ENCODE data around the gene SLC44A4. TPM values are rescaled to one million over a fixed set of nuclear protein-coding genes. Genes with fewer than 3 reads are reported as not detected.

Gene SLC44A4
- total and polyA plus RNA-seq, 2 of the 8 experiments (the other 6 are each of a cell fraction or from before 2014, with no cell fraction given) = 4.8 to 7.0 TPM

DNA sequence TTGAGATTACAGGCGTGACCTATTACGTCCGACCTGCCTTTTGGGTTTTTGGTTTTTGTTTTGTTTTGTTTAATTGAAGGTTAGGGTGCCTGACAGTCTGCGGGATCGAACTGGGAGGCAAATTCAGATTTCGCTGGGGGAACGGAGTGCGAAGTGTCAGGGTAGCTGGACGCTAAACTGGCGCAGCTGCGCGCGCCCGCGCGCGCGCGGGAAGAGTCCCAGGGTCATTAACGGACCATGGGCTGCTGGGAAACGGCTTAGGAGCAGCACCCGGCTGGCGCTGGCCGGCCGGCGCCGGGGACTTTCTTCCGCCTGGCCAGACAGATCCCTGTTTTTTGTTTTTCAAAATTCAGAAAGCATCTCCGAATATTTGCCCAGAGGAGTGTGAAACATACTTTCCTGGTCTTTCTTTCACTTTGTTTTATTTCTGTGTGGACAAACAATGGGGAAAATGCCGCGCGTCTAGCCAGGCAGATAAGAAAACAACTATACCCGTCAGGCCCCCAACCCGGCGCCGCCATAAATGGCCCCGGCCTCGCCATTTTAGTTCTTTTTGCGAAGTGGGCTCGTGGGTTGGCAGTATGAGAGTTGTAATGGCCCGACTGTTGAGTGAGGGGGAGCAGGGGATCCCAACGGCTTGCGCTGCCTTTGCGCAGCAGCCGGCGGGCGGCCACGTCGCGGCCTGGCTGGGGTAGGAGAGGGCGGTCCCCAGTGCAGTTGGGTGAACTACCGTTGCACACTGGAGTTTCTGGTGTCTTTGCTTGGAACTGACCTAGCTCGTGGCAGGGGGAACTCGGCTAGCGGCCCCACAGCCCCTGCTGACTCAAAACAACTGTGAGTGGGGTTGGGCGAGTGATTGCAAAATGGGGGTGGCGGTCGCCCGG, 44.2 kb downstream of the SLC44A4 start (continued):
- TF ChIP-seq, protein P1, sequence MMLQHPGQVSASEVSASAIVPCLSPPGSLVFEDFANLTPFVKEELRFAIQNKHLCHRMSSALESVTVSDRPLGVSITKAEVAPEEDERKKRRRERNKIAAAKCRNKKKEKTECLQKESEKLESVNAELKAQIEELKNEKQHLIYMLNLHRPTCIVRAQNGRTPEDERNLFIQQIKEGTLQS (IDR thresholded peaks at IDR 0.05; ENCODE audit: insufficient read depth, low read depth, low read length) = no peak
- TF ChIP-seq KDM1A (IDR thresholded peaks at IDR 0.05; ENCODE audit: borderline replicate concordance, low read length) (peak; percentile 77; the same call in 1 of the 2 replicates), SRF (IDR thresholded peaks at IDR 0.05; ENCODE audit: low read depth, low read length) (no peak), RNF2 (IDR thresholded peaks at IDR 0.05; ENCODE audit: borderline replicate concordance, low read depth, low read length, missing control alignments, poor library complexity, severe bottlenecking) (no peak), EP300 (IDR thresholded peaks at IDR 0.05; ENCODE audit: borderline replicate concordance in 1 of 2, low read depth in 2 of 2, low read length in 2 of 2) (no peak; a peak in 1 of 3 replicates), ASH2L (IDR thresholded peaks at IDR 0.05; ENCODE audit: low read length) (peak; percentile 81), POLR2A (IDR thresholded peaks at IDR 0.05; ENCODE audit: control extremely low read depth in 1 of 2, low read depth in 2 of 2, low read length in 2 of 2) (peak; percentile 98 to 99), EZH2 (IDR thresholded peaks at IDR 0.05; ENCODE audit: low read depth, low read length, severe bottlenecking) (no peak), JUND (IDR thresholded peaks at IDR 0.05; ENCODE audit: low read length) (no peak), TEAD4 (IDR thresholded peaks at IDR 0.05; ENCODE audit: low read depth, low read length) (no peak), SP4 (IDR thresholded peaks at IDR 0.05; ENCODE audit: low read length) (peak; percentile 100), BRCA1 (IDR thresholded peaks at IDR 0.05; ENCODE audit: low read depth, low read length) (no peak), SUZ12 (IDR thresholded peaks at IDR 0.05; ENCODE audit: low read length) (no peak), JUN (IDR thresholded peaks at IDR 0.05; ENCODE audit: low read depth, low read length) (peak; percentile 46; the same call in 1 of the 2 replicates), ZNF274 (IDR thresholded peaks at IDR 0.05; ENCODE audit: borderline replicate concordance, extremely low read depth, low read length) (no peak), YY1 (IDR thresholded peaks at IDR 0.05; ENCODE audit: low read depth, low read length) (peak; percentile 95), PHF8 (conservative IDR thresholded peaks at IDR 0.05; ENCODE audit: low read depth, low read length) (peak; percentile 90), HDAC6 (IDR thresholded peaks at IDR 0.05; ENCODE audit: low read depth, low read length) (no peak), GABPA (IDR thresholded peaks at IDR 0.05; ENCODE audit: borderline replicate concordance, insufficient read depth, low read length) (no peak)
- TF ChIP-seq, protein P2, sequence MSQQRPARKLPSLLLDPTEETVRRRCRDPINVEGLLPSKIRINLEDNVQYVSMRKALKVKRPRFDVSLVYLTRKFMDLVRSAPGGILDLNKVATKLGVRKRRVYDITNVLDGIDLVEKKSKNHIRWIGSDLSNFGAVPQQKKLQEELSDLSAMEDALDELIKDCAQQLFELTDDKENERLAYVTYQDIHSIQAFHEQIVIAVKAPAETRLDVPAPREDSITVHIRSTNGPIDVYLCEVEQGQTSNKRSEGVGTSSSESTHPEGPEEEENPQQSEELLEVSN (IDR thresholded peaks at IDR 0.05) = peak; percentile 80
- TF ChIP-seq, protein P3, sequence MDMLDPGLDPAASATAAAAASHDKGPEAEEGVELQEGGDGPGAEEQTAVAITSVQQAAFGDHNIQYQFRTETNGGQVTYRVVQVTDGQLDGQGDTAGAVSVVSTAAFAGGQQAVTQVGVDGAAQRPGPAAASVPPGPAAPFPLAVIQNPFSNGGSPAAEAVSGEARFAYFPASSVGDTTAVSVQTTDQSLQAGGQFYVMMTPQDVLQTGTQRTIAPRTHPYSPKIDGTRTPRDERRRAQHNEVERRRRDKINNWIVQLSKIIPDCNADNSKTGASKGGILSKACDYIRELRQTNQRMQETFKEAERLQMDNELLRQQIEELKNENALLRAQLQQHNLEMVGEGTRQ (IDR thresholded peaks at IDR 0.05; ENCODE audit: low read length) = no peak

All from H1 (cell line).